GM19240 (cell line): Measurements from ENCODE around the gene DCC.

ENCODE experiments used
- DNase-seq: peaks from one replicate; pipeline ENCODE4 v3.0.0; 2011; ENCODE audit warnings: low spot score; ENCODE audit not compliant: insufficient read length

The DCC gene

DNA sequence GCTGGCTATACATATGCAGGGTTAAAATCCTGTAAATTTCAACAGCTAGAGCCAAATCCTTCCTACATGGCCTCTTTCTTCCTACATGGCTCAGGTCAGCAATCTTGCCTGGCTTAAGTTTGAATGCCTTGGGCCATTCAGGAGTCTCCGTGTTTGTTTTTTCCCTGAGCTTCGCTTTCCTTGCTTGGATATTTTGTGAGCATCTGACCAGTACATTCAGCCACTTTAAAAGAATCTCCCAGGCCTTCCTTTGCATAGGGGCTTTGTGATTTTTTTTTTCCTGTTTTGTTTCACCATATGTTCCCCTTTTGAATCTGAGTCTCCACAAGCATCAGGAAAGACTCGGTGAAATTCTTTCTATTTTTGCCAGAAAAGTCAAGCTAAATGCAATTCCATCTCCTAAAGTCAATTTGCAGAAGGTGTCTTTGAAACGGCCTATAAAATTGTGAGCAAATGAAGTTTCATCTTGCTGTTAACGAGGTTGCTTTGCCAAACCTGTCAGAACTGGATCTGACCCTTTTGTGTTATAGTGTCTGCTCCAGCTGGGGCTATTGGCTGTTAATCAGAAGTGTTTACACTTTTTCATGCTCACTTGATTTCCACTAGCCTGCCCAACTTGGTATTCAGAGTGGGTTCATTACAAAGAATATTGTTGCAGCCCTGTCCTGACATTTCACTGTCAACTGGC, 256.9 kb downstream of the DCC start:
- no peak for DNase-seq

DNA sequence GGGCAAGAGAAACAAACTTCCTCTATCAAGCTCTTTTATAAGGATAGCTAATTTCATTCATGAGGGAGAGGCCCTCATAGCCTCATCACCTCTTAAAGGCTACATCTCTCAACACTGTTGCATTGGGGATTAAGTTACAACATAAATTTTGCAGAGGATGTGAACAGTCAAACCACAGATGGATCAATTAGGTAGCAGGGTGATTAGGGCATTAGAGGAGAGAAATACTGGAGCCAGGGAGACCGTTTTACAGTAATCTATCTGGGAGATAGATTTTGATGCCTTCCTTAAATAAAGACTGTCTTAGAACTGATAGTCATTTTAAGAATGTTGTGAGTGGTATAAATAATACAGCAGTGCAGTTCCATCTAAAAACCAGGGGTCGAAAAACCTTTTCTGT, 258.9 kb downstream of the DCC start:
- DNase-seq: no peak

GRCh38 chr18:52602820-52603219, 262.8 kb downstream of the DCC start:
- no peak for DNase-seq

- DNase-seq: no peak
Observed at GRCh38 chr18:52605345-52605744, 265.3 kb downstream of the DCC start.

GRCh38 chr18:52607985-52608384, 268.0 kb downstream of the DCC start:
- DNase-seq: no peak

- no peak for DNase-seq
Observed at GRCh38 chr18:52610451-52611115, 270.6 kb downstream of the DCC start.

- no peak for DNase-seq
Observed at GRCh38 chr18:52612406-52612805, 272.4 kb downstream of the DCC start.

GRCh38 chr18:52615321-52615720, 275.3 kb downstream of the DCC start:
- no peak for DNase-seq

GRCh38 chr18:52615943-52616342, 275.9 kb downstream of the DCC start:
- DNase-seq: no peak

- no peak for DNase-seq
Observed at GRCh38 chr18:52617931-52618330, 277.9 kb downstream of the DCC start.

- DNase-seq: no peak
Observed at GRCh38 chr18:52620926-52621439, 281.0 kb downstream of the DCC start.

GRCh38 chr18:52624702-52625101, 284.7 kb downstream of the DCC start:
- no peak for DNase-seq

DNA sequence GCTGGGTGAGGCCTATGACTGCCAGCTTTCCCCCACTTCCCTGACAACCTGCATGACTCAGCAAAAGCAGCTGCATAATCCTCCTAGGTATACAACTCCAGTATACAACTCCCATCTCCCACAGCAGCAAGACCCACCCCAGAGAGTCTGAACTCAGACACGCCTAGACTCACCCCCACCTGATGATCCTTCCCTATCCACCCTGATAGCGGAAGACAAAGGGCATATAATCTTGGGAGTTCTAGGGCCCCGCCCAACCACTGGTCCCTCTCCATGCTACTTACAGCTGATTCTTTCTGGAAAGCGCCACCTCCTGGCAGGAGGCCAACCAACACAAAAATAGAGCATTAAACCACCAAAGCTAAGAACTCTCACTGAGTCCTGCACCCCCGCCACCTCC, 296.5 kb downstream of the DCC start:
- DNase-seq: no peak

DNA sequence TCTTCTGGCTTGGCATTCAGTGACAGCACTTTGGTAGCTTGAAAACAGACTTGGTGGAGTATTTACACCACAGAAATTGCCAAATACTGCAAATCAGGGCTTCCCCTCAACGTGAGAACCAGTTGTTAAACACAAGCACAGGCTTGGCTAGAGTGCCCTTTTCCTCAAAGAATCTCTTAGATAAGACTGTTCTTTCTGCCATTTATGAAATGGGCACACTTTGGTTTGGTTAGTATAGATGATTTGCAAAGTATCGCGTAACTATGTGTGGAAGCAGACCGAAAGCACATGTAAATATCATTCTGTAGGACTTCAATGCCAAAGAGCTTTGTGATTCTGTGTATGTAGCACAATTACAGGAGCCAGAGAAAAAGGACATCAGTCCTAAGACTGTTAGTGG, 308.2 kb downstream of the DCC start:
- no peak for DNase-seq

DNA sequence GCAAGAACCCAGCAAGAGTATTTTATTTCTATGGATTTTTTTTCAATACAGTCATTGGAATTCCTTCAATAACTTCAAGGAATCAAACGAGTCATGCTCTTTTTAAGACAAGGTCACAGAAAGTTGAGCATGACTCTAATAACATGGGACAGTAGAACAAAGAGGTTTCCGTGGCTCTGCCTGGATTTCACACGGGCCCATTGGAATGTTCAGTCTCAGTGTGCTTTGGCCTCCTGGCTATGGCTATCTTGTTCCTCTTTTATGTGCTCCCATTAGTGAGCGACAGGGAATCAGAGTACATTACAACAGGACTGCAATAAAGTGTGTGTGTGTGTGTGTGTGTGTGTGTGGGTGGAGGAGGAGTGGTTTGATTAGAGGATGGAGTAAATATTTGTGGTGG, 312.4 kb downstream of the DCC start:
- DNase-seq: no peak

DNA sequence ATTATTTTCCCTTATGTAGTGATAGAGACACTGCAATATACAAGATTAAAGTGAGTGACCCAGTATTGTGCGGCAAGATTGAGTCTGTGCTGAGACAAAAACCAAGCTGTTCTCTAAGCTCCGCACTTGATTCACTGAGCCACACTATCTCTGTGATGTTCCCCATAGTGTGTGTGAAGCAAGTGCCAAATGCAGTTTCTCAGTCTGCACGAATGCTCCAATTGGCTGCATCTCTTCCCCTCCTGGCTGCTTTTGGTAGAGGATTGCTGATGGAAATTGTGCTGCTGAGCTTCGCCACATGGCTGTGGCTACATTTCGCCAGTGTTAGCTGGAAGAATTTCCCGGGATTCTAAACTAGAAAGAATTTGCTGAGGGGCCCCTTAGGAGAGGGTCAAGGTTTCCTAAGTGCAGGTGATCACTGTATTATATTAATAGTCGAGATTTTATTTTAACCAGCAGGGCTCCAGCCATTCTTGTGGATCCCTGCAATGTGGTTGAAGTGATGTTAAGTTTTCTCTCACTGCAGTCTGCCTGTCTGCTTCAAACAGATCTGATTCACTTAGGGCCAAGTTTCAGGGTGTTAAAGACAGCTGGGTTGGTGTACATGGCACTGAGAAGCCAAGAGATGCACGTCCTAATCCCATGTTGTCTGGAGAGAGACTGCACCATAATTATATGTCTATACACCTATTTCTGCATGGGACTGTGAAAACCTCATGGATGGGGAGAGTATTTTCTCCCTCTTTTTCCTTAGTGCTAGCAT, 317.2 kb downstream of the DCC start:
- DNase-seq: no peak

GRCh38 chr18:52667463-52668065, 327.6 kb downstream of the DCC start:
- DNase-seq: no peak

DNA sequence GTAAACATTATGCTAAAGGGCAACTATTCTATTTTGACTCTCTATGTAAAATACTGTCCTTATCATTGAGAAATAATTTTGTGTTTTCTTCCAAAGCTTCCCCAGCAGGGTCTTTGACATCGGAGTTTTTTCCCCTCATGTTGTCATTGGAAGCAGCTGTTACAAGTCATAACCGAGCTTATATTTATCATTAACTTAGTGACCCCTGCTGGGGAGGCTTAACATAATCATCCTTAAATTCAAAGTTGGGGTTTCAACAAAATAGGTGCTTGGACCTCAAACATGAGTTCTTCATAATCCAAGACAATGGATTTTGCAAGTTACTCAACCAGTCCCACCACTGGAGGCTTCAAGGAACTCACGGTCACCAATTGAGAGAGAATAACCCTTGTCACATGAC, 330.9 kb downstream of the DCC start:
- DNase-seq: no peak

DNA sequence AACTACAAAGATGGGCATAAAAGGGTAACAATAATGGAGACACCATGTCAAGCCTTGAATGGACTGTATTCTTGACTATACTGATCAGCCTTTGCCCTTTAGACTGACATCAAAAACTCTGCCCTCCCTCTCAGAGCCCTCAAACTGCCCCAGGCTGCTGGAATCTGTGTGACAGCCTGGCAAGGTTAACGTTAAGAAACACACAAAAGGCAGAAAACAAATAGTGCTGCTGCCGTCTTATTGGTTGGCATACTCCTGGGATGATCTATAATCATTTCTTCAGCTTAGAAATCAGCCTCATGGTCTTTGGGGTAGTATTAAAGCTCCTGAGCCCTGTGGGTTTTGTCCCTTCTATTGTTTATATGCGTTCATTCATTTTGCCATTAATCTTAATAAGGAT, 338.0 kb downstream of the DCC start:
- no peak for DNase-seq

DNA sequence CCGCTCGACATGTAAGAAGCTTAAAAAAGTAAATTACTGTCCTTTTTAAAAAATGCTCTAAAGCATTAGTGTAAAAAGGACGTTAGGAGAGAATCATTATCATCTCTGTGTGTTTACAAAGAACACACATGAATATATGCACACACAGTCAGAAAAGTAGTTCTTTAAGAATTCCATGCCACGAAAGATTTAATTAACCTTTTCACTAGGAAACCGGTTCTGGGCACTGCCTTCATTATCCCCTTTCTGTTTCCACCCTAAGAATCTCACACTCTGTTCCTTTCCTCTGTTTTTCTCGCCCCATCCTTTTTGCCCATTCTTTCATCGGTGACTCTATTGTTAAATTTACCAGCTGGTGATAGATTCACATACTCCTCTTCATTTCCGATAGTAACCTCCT, 338.6 kb downstream of the DCC start:
- no peak for DNase-seq

GRCh38 chr18:52679354-52679753, 339.4 kb downstream of the DCC start:
- no peak for DNase-seq

- DNase-seq: no peak
Observed at GRCh38 chr18:52682260-52682659, 342.3 kb downstream of the DCC start.
